ENCODE measurements around the gene ITSN1.

Gene ITSN1

DNA sequence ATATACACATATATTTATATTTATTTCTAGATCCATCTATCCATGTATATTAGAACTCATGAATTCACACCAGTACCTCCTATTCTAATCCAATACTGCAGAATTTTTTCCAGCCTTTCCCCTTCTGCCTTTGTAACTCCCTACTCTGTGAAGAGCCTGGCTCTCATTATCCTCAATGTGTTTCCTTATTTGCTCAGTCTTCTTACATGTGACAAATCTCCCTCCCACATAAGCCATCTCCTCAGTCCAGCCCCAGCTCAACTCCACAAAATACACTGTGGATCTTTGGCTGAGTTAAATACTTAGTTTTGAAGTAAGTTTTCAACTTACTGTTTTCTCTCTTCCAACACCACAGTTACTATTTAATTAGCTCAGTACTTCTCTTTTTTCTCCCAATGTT, 227.6 kb downstream of the ITSN1 start:
- no peak for DNase-seq

DNA sequence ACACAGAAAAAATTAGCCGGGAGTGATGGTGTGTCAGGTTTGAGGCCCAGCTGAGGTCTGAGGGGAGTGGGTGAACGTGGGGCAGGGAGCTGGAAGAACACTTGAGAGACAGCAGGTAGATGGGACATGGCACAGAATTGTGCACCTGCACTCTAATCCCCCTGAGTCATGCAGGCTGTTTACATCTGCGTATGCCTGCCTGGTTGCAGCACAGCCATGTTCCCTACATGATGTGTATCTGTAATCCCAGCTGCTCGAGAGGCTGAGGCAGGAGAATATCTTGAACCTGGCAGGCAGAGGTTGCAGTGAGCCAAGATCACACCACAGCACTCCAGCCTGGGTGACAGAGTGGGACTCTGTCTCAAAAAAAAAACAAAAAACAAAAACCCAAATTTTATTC, 228.5 kb downstream of the ITSN1 start:
- no peak for DNase-seq

DNA sequence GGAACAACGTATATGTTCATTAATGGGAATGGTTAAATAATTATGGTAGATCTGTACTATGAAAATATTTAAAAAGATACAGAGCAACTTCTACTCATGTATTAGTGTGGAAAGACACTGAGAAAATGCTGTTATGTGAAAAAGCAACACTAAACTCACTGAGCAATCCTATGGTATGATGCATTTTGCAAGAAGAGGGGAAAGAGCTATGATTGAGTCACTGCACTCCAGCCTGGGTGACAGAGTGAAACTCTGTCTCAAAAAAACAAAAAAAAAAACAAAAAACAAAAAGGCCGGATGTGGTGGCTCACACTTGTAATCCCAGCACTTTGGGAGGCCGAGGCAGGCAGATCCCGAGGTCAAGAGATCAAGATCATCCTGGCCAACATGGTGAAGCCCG, 228.9 kb downstream of the ITSN1 start:
- DNase-seq = no peak

DNA sequence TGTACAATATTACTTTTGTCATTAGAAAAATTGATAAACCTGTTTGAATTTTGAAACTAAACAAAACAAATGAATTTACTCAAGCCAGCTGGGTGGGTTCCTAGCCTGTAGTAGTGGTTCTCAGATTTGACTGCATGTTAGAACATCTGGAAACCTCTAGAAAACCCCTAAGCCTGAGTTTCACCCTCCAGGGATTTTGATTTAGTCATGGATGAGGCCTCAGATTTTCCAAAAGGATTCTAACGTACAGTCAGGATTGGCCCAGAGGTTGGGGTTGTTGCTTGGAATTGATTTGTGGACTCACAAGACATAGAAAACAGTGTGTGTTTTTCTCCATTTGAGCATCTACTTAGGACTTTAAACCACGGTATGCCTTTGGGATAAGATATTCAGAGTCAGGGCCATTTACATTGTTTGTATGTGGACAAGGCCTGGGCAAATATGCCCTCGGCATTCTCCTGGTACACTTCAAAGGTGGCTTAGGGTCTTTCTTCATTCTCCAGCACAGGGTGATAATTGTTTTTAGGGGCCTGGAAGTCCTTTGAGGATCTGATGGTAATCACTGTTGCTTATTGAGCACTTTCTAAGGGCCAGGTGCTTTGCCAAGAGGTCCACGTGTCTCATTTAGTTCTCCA, 230.7 kb downstream of the ITSN1 start:
- no peak for DNase-seq

DNA sequence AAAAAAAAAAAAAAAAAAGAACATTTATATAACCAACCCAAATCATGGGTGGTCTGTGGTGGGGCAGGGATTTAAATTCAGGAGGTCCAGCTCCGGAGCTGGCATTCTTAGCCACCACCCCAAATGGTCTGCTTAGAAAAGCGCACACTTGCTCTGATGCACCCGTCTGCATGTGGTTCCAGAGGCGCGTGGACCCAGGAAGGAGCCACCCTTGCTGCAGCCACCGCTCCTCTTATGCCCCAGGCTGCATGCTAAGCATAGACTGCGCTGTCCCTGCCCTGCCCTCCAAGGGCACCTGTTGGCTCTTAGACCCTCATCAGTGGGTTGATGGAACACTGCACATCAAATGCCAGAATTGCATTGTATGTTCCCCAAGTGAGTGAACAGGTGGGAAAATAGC, 231.9 kb downstream of the ITSN1 start:
- DNase-seq = no peak

DNA sequence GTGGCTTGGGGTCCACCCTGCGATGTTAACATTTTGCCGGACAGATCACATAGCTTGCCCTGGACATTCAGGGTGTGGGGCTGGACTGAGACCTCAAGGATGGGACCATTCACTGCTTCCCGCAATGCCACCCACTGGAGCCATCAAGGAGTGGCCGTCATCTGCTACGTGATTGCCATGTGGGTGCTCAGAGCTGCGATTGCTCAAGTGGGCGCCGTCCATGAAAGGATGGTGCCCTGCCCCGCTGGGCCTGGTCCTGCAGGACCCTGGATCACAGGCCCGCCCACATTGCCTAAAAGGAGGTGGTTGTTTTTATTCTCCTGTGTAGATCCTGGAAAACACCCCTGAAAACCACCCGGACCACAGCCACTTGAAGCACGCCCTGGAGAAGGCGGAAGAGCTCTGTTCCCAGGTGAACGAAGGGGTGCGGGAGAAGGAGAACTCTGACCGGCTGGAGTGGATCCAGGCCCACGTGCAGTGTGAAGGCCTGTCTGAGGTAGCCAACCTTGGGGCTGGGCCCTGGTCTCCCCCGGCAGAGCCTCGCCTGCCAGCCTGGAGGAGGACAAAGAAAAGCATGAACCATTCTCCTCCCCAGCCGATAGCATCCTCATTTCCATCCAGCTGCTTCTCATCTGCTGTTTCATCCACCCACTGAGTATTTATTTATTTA, 232.9 kb downstream of the ITSN1 start:
- no peak for DNase-seq

DNA sequence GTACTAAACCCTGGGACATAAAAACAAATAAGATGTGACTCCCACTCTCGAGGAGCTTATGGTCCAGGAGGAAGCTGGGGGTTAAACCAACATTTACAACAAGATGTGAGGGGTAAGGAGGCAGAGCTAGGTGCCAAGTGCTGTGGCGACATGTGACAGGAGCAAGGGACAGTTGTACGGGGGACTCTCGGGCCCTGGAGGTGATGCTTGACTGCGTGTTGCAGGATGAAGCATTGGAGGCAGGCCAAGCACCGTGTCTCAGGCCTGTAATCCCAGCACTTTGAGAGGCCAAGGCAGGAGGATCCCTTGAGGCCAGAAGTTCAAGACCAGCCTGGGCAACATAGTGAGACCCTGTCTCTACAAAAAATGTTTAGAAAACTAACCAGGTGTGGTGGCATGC, 236.5 kb downstream of the ITSN1 start:
- no peak for DNase-seq

DNA sequence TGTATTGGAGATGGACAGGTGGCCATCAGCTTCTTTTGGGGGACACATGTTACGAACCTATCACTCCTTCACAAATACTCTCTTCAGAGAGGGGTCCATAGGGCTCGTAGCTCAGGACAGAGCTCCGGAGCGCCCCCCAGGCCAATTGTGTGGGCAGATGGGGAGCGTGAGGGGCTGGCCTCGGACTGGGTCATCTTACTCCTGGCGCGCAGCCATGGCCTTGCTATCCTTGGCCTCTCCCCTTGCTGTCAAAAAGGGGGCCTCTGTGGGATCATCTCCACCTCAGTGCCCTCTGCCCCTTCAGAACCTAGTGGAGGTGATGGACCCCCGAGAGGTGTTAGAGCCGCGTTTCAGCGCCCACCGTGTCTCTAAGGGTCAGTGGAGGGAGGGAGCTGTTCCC, 238.3 kb downstream of the ITSN1 start:
- DNase-seq = no peak

DNA sequence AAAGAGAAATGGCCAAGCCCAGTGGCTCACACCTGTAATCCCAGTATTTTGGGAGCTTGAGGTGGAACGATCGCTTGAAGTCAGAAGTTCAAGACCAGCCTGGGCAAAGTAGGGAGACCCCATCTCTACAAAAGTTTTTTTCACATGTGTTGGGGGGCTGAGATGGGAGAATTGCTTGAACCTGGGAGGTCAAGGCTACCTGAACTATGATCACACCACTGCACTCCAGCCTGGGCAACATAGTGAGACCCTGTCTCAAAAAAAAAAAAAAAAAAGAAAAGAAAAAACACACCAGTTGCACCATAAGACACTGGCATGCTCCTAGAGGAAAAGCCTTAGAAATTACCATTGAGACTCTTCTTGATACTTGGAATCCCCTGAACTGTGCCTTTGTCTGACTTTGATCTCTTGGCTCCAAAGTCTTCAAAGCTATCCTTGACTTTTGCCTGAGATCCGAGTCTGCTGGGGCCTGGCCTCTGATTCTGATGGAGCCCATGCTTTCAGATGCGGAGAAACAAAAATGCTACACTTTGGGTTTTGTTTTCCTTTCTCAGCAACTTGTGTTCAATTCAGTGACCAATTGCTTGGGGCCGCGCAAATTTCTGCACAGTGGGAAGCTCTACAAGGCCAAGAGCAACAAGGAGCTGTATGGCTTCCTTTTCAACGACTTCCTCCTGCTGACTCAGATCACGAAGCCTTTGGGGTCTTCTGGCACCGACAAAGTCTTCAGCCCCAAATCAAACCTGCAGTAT, 239.6 kb downstream of the ITSN1 start:
- DNase-seq = no peak

DNA sequence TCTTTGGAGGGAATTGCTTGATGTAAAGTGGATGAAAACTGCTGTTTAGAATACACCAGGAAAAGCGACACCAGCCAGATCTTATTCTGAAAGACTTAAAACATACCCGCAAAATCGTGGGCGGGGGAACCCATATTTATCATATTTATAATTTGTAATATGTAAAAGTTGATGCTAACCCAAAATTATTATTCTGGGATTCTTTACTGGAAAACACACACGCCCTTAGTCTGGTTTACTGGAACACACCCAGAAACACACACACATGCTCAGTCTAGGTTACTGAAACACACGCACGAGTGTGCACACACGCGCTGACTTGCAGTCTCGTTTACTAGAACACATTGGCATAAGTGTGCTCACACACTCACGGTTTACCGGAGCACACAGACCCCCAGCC, 240.8 kb downstream of the ITSN1 start:
- DNase-seq = no peak

DNA sequence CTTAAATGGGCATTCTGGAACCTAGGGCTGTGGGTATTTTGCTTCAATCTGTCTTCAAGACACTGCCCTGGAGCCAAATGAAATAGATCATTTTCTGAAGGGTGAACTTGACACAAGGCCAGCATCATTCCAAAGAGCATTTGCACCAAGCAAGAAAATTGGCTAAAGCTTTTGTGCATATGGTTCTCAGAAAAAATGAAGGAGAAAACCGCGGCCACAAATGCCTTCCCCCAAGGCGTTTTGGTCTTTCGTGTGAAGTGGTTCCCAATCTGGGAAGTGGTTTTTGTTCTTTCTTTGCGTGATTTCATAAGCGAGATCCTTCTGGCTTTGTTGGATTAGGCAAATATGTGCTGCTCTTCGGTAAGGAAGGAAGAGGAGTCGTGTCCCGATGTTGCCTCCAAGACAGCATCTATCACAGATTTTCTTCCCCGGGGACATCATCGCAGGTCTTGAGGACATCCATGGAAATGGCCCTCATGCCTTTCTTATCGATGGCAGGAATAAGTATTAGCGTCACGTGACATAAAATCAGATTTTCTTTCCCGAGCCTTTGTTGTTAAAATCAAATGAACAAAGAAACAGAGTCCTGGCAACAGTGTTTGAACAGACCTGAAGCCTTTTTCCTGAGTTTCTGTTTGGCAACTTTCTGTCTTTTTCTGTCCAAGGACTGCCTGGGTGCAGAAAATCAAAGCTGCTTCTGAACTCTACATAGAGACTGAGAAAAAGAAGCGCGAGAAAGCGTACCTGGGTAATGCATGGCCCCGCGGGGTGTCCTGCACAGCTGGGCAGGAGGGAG, 242.3 kb downstream of the ITSN1 start:
- DNase-seq = no peak

DNA sequence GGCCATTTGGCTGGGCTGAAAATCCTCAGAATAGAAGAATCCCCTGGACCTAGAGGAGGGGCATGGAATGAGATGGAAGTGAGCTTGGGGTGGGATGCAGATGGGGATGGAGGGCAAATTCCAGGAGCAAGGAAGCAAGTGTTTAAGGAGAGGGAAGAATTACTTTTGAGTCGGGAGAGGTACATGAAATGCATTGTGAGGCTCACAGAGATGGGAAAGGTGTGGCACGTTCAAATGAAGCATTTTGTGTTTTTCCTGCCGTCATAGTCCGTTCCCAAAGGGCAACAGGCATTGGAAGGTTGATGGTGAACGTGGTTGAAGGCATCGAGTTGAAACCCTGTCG, 242.8 kb downstream of the ITSN1 start:
- DNase-seq = no peak

DNA sequence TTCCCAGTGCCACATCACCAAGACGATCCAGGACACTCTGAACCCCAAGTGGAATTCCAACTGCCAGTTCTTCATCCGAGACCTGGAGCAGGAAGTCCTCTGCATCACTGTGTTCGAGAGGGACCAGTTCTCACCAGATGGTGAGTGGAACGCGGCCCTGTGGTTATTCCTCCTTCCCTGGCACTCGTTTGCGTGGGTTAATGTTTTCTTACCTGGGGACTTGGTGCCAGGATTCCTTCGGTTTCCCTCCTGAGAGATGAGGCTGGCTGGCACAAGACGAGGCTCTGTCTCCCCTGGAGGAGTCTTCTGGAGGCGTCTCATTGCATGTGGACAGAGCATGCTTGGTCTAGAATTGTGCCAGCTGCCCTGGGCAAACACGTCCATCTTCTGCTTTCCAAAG, 244.0 kb downstream of the ITSN1 start:
- no peak for DNase-seq

DNA sequence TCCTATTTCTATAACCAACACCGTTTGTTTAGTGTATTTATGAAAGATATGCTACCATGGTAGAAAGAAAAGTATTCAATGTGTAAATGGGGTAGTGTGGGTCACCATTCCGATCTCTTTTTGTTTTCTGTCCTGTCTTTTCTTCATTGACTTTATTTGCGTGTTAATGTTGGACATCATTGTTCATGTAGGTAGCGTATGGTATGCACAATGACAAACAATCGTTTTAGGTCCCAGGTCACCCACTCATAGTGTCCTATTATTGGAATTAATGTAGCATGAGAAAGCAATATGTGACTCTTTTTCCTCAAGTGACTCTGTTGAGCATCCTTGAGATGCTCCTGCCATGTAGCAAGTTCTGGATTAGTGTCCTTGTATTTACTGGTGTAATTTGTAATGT, 247.9 kb downstream of the ITSN1 start:
- no peak for DNase-seq

DNA sequence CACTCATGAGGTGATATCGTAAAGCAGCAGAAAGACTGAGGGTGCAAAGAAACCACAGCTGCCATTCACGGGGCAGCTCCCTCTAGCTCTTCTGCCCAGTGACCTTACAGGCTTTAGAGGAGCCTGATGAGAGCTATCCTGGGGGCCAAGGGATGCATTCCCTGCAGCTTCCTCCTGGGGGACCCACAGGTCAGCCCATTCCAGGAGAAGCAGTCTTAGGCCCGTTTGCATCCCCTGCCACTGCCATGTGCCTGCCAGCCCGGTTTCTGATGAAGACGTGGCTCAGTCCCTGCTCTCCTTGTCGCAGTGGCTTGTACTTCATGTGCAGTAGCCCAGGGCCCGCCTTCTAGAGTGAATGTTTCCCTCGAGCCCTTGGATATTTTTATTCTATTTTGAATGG, 250.6 kb downstream of the ITSN1 start:
- DNase-seq = no peak

DNA sequence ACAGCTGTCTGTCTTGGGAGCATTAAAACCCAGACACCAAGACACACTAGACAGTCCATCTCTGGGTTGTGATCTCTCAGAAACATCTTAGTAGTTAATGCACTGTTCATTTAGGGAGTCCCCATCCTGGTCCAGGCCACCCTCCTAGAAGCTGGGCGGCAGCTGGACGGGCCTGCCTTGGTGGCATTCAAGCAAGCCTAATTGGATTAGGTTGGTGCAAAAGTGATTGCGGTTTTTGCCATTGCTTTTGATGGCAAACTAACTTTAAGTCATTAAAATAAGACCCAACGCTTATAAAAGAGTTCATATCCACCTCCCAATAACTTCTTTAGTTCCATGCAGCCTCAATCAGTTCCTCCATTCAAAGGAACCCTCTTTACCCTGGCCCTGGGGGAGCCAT, 251.6 kb downstream of the ITSN1 start:
- no peak for DNase-seq

DNA sequence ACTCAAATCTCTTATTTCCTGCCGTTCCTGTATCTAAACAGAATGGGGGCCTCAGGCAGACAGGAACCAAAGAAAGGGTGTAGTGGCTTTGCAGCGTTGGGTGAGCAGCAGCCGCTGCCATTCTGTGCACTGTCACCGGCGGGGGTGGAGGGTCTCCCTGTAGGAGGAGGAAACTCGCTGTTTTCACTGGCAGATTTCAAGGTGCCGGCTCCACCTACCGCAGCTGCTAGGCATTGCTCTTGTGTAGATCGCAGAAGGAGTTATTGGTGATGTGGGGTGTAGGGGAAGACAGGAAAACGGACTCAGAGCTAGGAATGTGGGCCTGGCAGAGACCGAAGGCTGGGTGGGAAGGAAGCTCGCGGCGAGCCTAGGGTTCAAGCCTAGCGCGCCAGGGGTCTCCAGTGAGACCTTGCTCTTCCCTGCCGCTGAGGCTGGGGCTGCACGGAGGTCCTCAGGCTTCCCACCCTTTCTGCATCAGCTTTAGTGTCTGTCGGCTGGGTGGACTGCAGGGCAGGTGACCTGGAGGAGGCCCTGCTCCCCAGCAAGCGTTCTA, 252.5 kb downstream of the ITSN1 start:
- peak; percentile 75 for DNase-seq

DNA sequence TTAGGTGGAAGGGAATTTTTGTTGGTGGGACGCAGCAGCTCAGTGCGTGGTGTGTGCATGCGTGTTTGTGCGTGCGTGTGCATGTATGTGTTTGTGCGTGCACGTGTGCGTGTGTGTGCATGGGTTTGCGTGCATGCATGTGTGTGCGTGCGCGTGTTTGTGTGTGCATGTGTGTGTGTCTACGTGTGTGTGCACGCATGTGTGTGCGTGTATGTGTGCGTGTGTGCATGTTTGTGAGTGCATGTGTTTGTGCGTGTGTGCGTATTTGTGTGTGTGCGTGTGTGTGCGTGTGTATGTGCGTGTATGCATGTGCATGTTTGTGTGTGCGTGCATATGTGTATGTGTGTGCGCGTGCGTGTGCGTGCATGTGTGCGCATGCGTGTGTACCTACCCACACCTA, 253.1 kb downstream of the ITSN1 start:
- no peak for DNase-seq

DNA sequence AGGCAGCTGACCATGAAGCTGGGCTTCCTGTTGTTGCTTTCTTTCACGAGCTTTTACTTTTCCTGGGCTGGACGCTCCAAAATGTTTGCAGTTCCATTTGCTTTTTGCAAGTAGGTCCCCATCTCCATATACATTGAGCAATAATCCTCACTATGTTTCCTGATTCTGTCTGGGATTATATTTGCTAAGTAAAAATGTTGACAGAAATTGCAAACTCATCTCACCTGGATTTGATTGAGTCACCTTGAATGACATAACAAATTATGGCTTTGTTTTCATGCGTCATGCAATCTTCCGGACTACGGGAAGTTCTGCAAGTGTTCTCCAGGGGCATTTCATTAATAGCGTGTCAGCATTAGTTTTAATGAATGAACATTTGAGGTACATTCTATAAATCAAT, 254.4 kb downstream of the ITSN1 start:
- no peak for DNase-seq

DNA sequence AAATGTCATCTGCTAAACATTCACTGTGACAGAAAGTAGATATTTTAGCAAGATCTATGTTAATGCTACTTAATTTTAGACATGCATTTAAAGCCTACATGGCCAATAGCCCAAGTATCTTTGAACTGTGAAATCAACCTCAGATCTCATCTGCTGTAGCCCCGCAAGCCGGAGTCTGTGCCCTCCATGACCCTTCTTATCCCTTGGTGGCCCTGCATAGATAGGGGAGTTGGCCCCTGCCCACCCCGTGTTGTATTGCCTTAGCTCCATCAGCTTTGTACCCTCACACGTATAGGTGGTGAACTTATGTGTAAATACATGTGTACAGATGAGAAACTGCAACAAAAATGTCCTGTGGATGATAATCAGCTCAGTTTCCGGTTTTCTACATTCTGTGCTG, 254.8 kb downstream of the ITSN1 start:
- no peak for DNase-seq

DNA sequence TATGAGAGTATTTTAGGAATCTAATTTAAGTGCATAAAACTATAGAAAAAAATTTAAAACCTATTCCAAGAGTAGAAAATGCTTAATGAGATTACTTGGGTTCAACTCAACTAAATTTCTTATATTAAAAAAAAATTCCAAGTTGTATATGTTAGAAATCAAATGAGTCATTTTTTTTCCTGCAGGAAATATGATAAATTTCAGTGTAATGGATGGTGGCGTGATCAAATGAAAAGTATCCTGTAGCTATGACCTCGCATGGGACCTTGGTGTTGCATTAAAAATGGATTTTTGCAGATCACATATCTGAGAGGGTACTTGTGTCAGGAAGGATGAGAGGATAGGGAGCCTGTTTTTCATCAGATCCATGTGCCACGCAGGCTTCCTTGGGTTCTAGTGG, 255.4 kb downstream of the ITSN1 start:
- no peak for DNase-seq

DNA sequence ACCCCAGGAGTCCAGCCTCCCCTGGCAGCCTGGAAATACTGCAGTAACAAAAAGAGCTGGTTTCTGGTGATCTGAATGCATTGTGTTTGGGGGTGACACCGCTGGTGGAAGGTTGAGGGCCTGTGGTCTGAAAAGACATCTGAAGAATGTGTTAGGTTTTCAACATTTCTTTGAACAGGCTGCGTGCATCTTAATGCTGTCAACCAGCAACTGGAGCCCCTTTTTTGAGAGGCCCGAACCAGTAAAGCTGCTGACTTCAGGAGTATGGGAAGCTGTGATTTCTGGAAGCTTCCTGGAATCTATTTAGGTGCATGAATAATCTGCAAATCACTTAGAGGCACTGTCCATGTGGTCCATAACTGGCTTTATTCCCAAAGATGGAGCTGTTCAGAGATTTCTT, 256.3 kb downstream of the ITSN1 start:
- DNase-seq = no peak

DNA sequence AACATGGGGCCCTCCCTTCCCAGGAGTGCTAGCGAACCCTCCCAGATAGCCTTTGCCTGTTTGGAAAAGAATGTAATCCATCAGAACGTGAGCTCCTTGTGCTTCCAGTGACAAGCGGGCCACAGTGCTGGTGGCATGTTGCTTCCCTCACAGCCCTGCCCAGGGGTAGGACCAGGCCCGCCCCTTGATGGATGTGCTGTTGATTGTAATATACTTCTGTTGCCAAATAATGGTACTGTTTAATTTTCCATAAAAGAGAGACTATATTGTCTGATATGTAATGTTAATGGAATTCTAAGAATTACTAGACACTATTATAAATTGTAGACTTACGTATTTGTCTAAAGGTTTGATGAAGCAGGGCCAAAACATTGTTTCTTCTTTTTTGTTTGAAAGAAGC, 256.9 kb downstream of the ITSN1 start:
- DNase-seq = no peak
